Right cardiac atrium (tissue), 5 donors: ENCODE data around the gene ANKRD35. TPM values are rescaled to one million over a fixed set of nuclear protein-coding genes. Genes with fewer than 3 reads are reported as not detected.
"Not testable (repeated sequence)": the region's sequence is repeated elsewhere in the genome, so short reads cannot be mapped to it uniquely, and the experiment has no call there.

Experiments used
- ATAC-seq, 2 donors: fragments of 200-7000 bp; cut with Tn5 transposase; one replicate each; pipeline versions ENCODE4 v1.8.0 to v1.9.1; 2020; ENCODE audit warnings: moderate library complexity in 2 of 2, mild to moderate bottlenecking in 1 of 2
- DNase-seq, 3 donors: peaks; one replicate each; pipeline ENCODE4 v3.0.0-alpha.2; 2020
- H3K27ac ChIP-seq: one replicate; pipeline ENCODE4 v1.5.1; 2013; ENCODE audit warnings: mild to moderate bottlenecking, low read length, control low read depth, moderate library complexity
- H3K27me3 ChIP-seq: one replicate; pipeline ENCODE4 v1.6.1; 2013; ENCODE audit not compliant: control insufficient read depth, insufficient read depth
- H3K4me1 ChIP-seq: one replicate; pipeline ENCODE4 v1.6.1; 2013; ENCODE audit warnings: low read length; ENCODE audit not compliant: control insufficient read depth, insufficient read depth
- H3K4me3 ChIP-seq: one replicate; pipeline ENCODE4 v1.5.1; 2013; ENCODE audit warnings: low read length, control low read depth
- H3K9me3 ChIP-seq: one replicate; pipeline ENCODE4 v1.6.1; 2013; ENCODE audit warnings: low read length; ENCODE audit not compliant: control insufficient read depth
- WGBS: extraction: QIAGEN DNeasy Blood & Tissue Kit; methylation state at CpG from one replicate; pipeline ENCODE4 v1.1.7; 2013; 5-methylcytosine and 5-hydroxymethylcytosine counted together
- intact Hi-C, 4 donors: fragments of 100-400 bp; cut with DNase I; formaldehyde crosslinking; loops; one replicate each; pipeline versions ENCODE4 v1.11.0 to v1.14.0; 2022 to 2023
- microRNA-seq, 2 donors: library from miRNA; unstranded; fragments of <30 nt; microRNA quantifications; one replicate each; pipeline ENCODE4 v1.2.0, GENCODE V29; 2020 to 2021
- polyA plus RNA-seq: library from polyadenylated mRNA; stranded (reverse); fragments of 200-250 nt; gene quantifications from one replicate; pipeline ENCODE4 v1.2.3, GENCODE V29; 2013
- total RNA-seq, 4 donors: library from RNA; stranded (reverse); fragmentation: NEBNext Ultra II Directional; extraction: Animal tissue kit (Norgen Biotek cat#: 25700); gene quantifications; one replicate each; pipeline ENCODE4 v1.2.1, GENCODE V29; 2021
- donor health status: healthy with polysubstance abuse.
- donor health status: DM: no; HTN: yes; CAD: no.
- donor health status: DM: no; HTN: no; CAD: no.
- donor health status: DM: no; HTN: yes; CAD: no; lungs with severe emphysema.
- donor health status: DM: yes; HTN: yes; CAD: no.

Gene ANKRD35
- total and polyA plus RNA-seq, 5 donors, result 1.4 to 2.3 (median 2.0) TPM

- WGBS, result 93% methylated on average over 2 of the region's 2 CpGs
- Histone ChIP-seq H3K9me3 (no peaks in the 10 kb centered on the region), H3K4me1 (peaks cover 3% of the 10 kb centered on the region), H3K27me3 (no peaks in the 10 kb centered on the region), H3K4me3 (no peak overlapping the region), H3K27ac (no peak overlapping the region)
- ATAC-seq, result no peak
- intact Hi-C loops, result no loop called here
- DNase-seq, result no peak
These were observed 59.6 kb downstream of the ANKRD35 start for GRCh38 chr1:145826030-145826429.

- peak overlapping the region; percentile 59 for H3K27ac ChIP-seq
- intact Hi-C loops, result no loop called here
- H3K9me3 ChIP-seq, result no peaks in the 10 kb centered on the region
- peaks cover 3% of the 10 kb centered on the region for H3K4me1 ChIP-seq
- no peaks in the 10 kb centered on the region for H3K27me3 ChIP-seq
- H3K4me3 ChIP-seq, result peak overlapping the region; percentile 76
- DNase-seq (no peak), ATAC-seq (no peak)
- under 1% methylated on average over 7 of the region's 7 CpGs for WGBS
These were observed 61.2 kb downstream of the ANKRD35 start for GRCh38 chr1:145824499-145824842.

DNA sequence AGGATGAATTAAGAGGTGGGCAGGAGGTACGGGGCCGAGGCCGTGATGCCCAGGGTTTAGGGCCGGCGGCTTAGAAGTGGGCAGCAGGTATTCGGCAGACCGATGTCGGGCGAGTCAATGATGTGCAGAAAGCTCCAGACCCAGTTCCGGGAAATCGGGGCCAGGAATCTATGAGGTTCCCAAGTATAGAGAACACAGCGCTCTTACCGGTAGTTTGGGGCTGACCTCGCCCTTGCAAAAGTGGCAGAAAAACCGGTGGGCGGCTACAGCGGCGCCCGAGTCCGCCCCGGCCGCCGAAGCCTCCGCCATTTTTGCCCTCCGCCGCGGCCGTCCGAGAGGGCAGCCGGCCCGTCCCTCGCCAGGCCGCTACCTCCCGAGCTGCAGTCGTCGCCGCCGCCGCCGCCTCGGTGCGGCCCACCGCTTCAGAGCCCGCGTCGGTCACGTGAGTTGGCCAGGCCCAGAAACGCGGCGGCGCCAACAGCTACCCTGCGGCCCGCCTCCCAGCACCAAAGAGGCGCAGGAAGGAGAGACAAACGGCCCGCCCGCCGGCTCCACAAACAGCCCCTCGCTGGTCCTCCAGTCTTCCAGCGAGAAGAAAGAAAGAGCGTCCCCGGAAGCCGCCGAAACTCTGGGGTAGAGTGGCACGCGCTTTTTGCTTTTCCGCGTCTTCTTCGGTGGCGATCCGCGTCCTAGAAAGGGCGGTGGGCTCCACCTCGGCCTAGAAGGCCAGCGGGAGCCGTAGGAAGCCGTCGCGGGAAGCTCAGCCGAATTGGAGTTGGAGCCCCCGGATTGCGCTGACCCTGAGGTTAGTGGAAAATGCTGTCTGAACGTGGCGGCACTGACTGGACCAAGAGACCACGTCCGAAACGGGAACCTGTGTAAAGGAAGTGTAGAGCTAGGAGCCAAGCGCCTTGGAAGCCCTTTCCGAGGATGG lies 61.8 kb downstream of the ANKRD35 start, which contains the start of the genes POLR3C and RNF115:
POLR3C (plus strand) TSS at position 636 of the 934 bp plus-strand sequence. CDS start 1,577 bp downstream, outside the sequence.
RNF115 (minus strand) TSS at position 531 of the 934 bp plus-strand sequence; CDS start at position 309, 222 bp downstream.
- WGBS, result under 1% methylated on average over 89 of the region's 89 CpGs
- ATAC-seq, result peak; percentile 96 to 98

GRCh38 chr1:145822779-145823331 lies 62.8 kb downstream of the ANKRD35 start:
- WGBS, result 0% methylated on average over 4 of the region's 16 CpGs
- H3K27me3 ChIP-seq, intact Hi-C loops, H3K9me3 ChIP-seq, DNase-seq, H3K4me1 ChIP-seq, H3K4me3 ChIP-seq: not testable (repeated sequence)
- peak; percentile 17 to 71 for ATAC-seq
- H3K27ac ChIP-seq, result peak overlapping the region; percentile 19

More for the DNA sequence above, 61.8 kb downstream of the ANKRD35 start, which contains the start of the genes POLR3C and RNF115:
- peak; percentile 94 to 97 (median 97) for DNase-seq
- intact Hi-C loops, result no loop called here
- Histone ChIP-seq H3K27ac (peak within 1 kb of the TSS; percentile 59), H3K4me1 (peaks cover 3% of the 10 kb centered on the region), H3K27me3 (no peaks in the 10 kb centered on the region), H3K9me3 (no peaks in the 10 kb centered on the region), H3K4me3 (peak within 1 kb of the TSS; percentile 76)

DNA sequence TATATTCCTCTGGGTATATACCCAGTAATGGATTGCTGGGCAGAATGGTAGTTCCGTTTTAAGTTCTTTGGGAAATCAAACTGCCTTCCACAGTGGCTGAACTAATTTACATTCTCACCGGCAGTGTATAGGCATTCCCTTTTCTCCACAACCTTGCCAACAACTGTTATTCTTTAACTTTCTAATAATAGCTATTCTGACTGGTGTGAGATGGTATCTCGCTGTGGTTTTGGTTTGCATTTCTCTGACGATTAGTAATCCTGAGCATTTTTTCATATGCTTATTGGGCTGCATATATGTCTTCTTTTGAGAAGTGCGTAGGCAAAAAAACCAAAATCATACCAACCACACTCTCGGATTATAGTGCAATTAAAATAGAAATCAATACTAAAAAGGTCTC lies 67.6 kb downstream of the ANKRD35 start:
- not testable (repeated sequence) for H3K27ac ChIP-seq

More for the DNA sequence above, 67.6 kb downstream of the ANKRD35 start:
- H3K4me1 ChIP-seq, intact Hi-C loops, DNase-seq, H3K9me3 ChIP-seq, ATAC-seq, H3K4me3 ChIP-seq, H3K27me3 ChIP-seq: not testable (repeated sequence)
- 65% methylated on average over 4 of the region's 6 CpGs for WGBS

Small RNA genes within 50 kb of the gene (microRNA-seq; reads per million reads assigned to microRNA genes)
- 0 to 0.54 reads per million in 2 donors for gene MIR6736

Other genes with a start within 250 kb of the ANKRD35 start
- under 1 TPM in 1 of 4 donors, not detected in 3; 0.14 TPM for gene PDZK1, start 178.5 kb downstream of the ANKRD35 start, total RNA-seq
- gene PDZK1, start 178.5 kb downstream of the ANKRD35 start, polyA plus RNA-seq, result 0.27 TPM
- not detected for gene CD160, start 166.4 kb downstream of the ANKRD35 start, total RNA-seq
- gene CD160, start 166.4 kb downstream of the ANKRD35 start, polyA plus RNA-seq, result not detected
- 10 to 100 TPM; 38.6 to 53.0 (median 42.7) TPM for gene RNF115, start 61.8 kb downstream of the ANKRD35 start, total RNA-seq
- 26.4 TPM for gene RNF115, start 61.8 kb downstream of the ANKRD35 start, polyA plus RNA-seq
- gene POLR3C, start 61.7 kb downstream of the ANKRD35 start, total RNA-seq, result 10 to 100 TPM; 14.7 to 15.9 (median 14.8) TPM
- gene POLR3C, start 61.7 kb downstream of the ANKRD35 start, polyA plus RNA-seq, result 8.7 TPM
- gene NUDT17, start 40.2 kb downstream of the ANKRD35 start, total RNA-seq, result 1 to 10 TPM; 4.1 to 7.2 (median 5.1) TPM
- 5.8 TPM for gene NUDT17, start 40.2 kb downstream of the ANKRD35 start, polyA plus RNA-seq
- gene PIAS3, start 26.8 kb downstream of the ANKRD35 start, total RNA-seq, result 10 to 100 TPM; 16.9 to 19.4 (median 18.8) TPM
- 16.6 TPM for gene PIAS3, start 26.8 kb downstream of the ANKRD35 start, polyA plus RNA-seq
- gene ITGA10, start 24.2 kb upstream of the ANKRD35 start, total RNA-seq, result 10 to 100 TPM; 10.2 to 29.0 (median 12.6) TPM
- 5.6 TPM for gene ITGA10, start 24.2 kb upstream of the ANKRD35 start, polyA plus RNA-seq
- 10 to 100 TPM; 21.4 to 23.7 (median 22.4) TPM for gene PEX11B, start 32.9 kb upstream of the ANKRD35 start, total RNA-seq
- 22.8 TPM for gene PEX11B, start 32.9 kb upstream of the ANKRD35 start, polyA plus RNA-seq
- gene RBM8A, start 41.6 kb upstream of the ANKRD35 start, total RNA-seq, result 10 to 100 TPM; 68.6 to 94.5 (median 74.4) TPM
- 64.1 TPM for gene RBM8A, start 41.6 kb upstream of the ANKRD35 start, polyA plus RNA-seq
- 10 to 100 TPM; 25.4 to 39.2 (median 28.4) TPM for gene LIX1L, start 72.2 kb upstream of the ANKRD35 start, total RNA-seq
- 11.9 TPM for gene LIX1L, start 72.2 kb upstream of the ANKRD35 start, polyA plus RNA-seq
- 1 to 10 TPM; 1.7 to 3.9 (median 3.7) TPM for gene ANKRD34A, start 78.7 kb upstream of the ANKRD35 start, total RNA-seq
- 1.8 TPM for gene ANKRD34A, start 78.7 kb upstream of the ANKRD35 start, polyA plus RNA-seq
- 10 to 100 TPM; 51.4 to 54.4 (median 52.5) TPM for gene POLR3GL, start 78.8 kb upstream of the ANKRD35 start, total RNA-seq
- gene POLR3GL, start 78.8 kb upstream of the ANKRD35 start, polyA plus RNA-seq, result 94.7 TPM
- 100 to 1,000 TPM; 548 to 806 (median 632) TPM for gene TXNIP, start 110.7 kb upstream of the ANKRD35 start, total RNA-seq
- 943 TPM for gene TXNIP, start 110.7 kb upstream of the ANKRD35 start, polyA plus RNA-seq
- 100 to 1,000 TPM in 2 of 4 donors, 10 to 100 TPM in 2; 65.1 to 164 (median 97.1) TPM for gene HJV, start 135.9 kb upstream of the ANKRD35 start, total RNA-seq
- gene HJV, start 135.9 kb upstream of the ANKRD35 start, polyA plus RNA-seq, result 116 TPM